Measurements from ENCODE around the gene TPD52L1.

DNA sequence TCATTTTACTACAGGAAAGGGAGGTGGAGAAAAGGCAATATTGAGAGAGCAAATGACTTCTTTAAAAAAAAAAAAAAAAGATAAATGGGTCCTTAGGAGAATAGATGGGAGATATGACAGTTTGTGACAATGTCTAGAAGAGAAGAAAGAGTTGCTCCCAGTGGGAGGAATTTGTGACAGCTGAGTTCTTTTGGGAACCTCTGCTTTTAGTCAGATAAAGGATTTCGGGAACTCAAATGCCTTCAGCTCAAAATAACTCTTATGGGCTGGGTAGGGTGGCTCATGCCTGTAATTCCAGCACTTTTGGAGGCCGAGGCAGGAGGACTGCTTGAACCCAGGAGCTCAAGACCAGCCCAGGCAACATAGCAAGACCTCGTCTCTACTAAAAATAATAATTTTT lies 13.1 kb downstream of the TPD52L1 start:
- no peak for TF ChIP-seq POLR2A (IDR thresholded peaks at IDR 0.05)
- TF ChIP-seq, protein P1, sequence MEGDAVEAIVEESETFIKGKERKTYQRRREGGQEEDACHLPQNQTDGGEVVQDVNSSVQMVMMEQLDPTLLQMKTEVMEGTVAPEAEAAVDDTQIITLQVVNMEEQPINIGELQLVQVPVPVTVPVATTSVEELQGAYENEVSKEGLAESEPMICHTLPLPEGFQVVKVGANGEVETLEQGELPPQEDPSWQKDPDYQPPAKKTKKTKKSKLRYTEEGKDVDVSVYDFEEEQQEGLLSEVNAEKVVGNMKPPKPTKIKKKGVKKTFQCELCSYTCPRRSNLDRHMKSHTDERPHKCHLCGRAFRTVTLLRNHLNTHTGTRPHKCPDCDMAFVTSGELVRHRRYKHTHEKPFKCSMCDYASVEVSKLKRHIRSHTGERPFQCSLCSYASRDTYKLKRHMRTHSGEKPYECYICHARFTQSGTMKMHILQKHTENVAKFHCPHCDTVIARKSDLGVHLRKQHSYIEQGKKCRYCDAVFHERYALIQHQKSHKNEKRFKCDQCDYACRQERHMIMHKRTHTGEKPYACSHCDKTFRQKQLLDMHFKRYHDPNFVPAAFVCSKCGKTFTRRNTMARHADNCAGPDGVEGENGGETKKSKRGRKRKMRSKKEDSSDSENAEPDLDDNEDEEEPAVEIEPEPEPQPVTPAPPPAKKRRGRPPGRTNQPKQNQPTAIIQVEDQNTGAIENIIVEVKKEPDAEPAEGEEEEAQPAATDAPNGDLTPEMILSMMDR (IDR thresholded peaks at IDR 0.05): no peak

Measured in testis (tissue), 2 donors.